Endodermal cell (in vitro differentiated cells): Measurements from ENCODE around the gene EEF1AKMT4. TPM values are rescaled to one million over a fixed set of nuclear protein-coding genes. Genes with fewer than 3 reads are reported as not detected.

ENCODE experiments used
- DNase-seq: peaks from one replicate; pipeline ENCODE4 v3.0.0-alpha.2; 2017
- H3K27ac ChIP-seq: 2 replicates; pipeline ENCODE4 v1.5.1; 2013; ENCODE audit warnings: mild to moderate bottlenecking, low read depth, low read length, moderate library complexity
- H3K27me3 ChIP-seq: 2 replicates; pipeline ENCODE4 v1.6.1; 2013; ENCODE audit warnings: mild to moderate bottlenecking, low read length, moderate library complexity; ENCODE audit not compliant: insufficient read depth, control insufficient read depth, poor library complexity, severe bottlenecking
- H3K36me3 ChIP-seq: 2 replicates; pipeline ENCODE4 v1.7.0; 2013; ENCODE audit warnings: mild to moderate bottlenecking, low read length, moderate library complexity; ENCODE audit not compliant: control insufficient read depth, insufficient read depth
- H3K4me1 ChIP-seq: one replicate; pipeline ENCODE4 v1.7.0; 2013; ENCODE audit warnings: low read length; ENCODE audit not compliant: control insufficient read depth, insufficient read depth
- H3K4me3 ChIP-seq: 2 replicates; pipeline ENCODE4 v1.5.1; 2013; ENCODE audit warnings: mild to moderate bottlenecking, low read length, moderate library complexity
- H3K9ac ChIP-seq: 2 replicates; pipeline ENCODE4 v1.6.1; 2013; ENCODE audit warnings: mild to moderate bottlenecking, low read length, moderate library complexity; ENCODE audit not compliant: poor library complexity, severe bottlenecking; ENCODE audit errors: extremely low read depth
- H3K9me3 ChIP-seq: 2 replicates; pipeline ENCODE4 v1.6.1; 2013; ENCODE audit warnings: mild to moderate bottlenecking, low read length, moderate library complexity; ENCODE audit not compliant: control insufficient read depth
- H3K27ac Mint-ChIP-seq: 2 replicates; pipeline ENCODE4 v1.8.0; 2020; ENCODE audit warnings: mixed read lengths
- H3K27me3 Mint-ChIP-seq: 2 replicates; pipeline ENCODE4 v1.8.0; 2021; ENCODE audit warnings: mild to moderate bottlenecking, mixed read lengths; ENCODE audit not compliant: insufficient read depth
- H3K36me3 Mint-ChIP-seq: 2 replicates; pipeline ENCODE4 v1.8.0; 2020; ENCODE audit warnings: low read depth, mixed read lengths
- H3K4me1 Mint-ChIP-seq: 2 replicates; pipeline ENCODE4 v1.8.0; 2020; ENCODE audit warnings: mixed read lengths
- H3K4me3 Mint-ChIP-seq: 2 replicates; pipeline ENCODE4 v1.8.0; 2020; ENCODE audit warnings: mild to moderate bottlenecking, moderate library complexity, mixed read lengths
- H3K9me3 Mint-ChIP-seq: 2 replicates; pipeline ENCODE4 v1.8.0; 2020; ENCODE audit warnings: mild to moderate bottlenecking, mixed read lengths
- CTCF ChIP-seq: fragments of 200-600 bp; sonication (generic); conservative IDR thresholded peaks from 2 replicates; pipeline ENCODE4 v1.5.0; 2021; ENCODE audit warnings: antibody characterized with exemption, mild to moderate bottlenecking
- WGBS, 2 experiments: methylation state at CpG; one replicate each; pipeline versions ENCODE4 v1.1.5 to v1.1.7; 2013; ENCODE audit warnings: missing lambda C conversion rate in 2 of 2, mixed read lengths in 1 of 2; ENCODE audit not compliant: insufficient coverage in 1 of 2, insufficient read length in 1 of 2; 5-methylcytosine and 5-hydroxymethylcytosine counted together
- total RNA-seq, 2 donors: library from RNA; stranded (reverse); fragmentation: NEBNext Ultra II Directional in 1 of 2; extraction: Animal tissue kit (Norgen Biotek cat#: 25700) in 1 of 2; gene quantifications; 2 replicates in 1 of 2; 3 replicates in 1 of 2; pipeline ENCODE4 v1.2.1, GENCODE V29; 2021

The EEF1AKMT4 gene
- total RNA-seq, 2 donors from 2014 or later: 4.5 to 5.2 TPM

GRCh38 chr3:184296616-184297015, 47.1 kb downstream of the EEF1AKMT4 start:
- no peak for DNase-seq
- peaks cover 16% of the 10 kb centered on the region for H3K36me3 ChIP-seq
- H3K9ac ChIP-seq: no peak overlapping the region
- no peak overlapping the region for H3K27ac ChIP-seq
- WGBS, 2 experiments: 94 to 95% methylated on average over 5 to 6 of the region's 7 CpGs
- Mint-ChIP-seq H3K36me3 (peaks cover 20% of the 10 kb centered on the region), H3K4me3 (no peak overlapping the region), H3K9me3 (no peaks in the 10 kb centered on the region), H3K4me1 (peaks cover 12% of the 10 kb centered on the region), H3K27me3 (peaks cover 7% of the 10 kb centered on the region), H3K27ac (no peak overlapping the region)
- peaks cover 7% of the 10 kb centered on the region for H3K27me3 ChIP-seq
- no peak overlapping the region for H3K4me3 ChIP-seq
- H3K4me1 ChIP-seq: no peaks in the 10 kb centered on the region
- no peak for TF ChIP-seq CTCF
- no peaks in the 10 kb centered on the region for H3K9me3 ChIP-seq

GRCh38 chr3:184298759-184299487, 49.5 kb downstream of the EEF1AKMT4 start, which contains the start of gene PSMD2:
Gene PSMD2, plus strand, starts transcription at chr3:184299241. Its CDS starts 26 bp downstream, at chr3:184299267.
- H3K4me1 ChIP-seq: no peaks in the 10 kb centered on the region
- H3K9me3 ChIP-seq: no peaks in the 10 kb centered on the region
- no peaks in the 10 kb centered on the region for H3K9me3 Mint-ChIP-seq
- peak within 1 kb of the TSS; percentile 96 for H3K4me3 ChIP-seq
- peaks cover 7% of the 10 kb centered on the region for H3K27me3 ChIP-seq
- peak within 1 kb of the TSS; percentile 34 for H3K27ac ChIP-seq
- TF ChIP-seq CTCF: no peak
- H3K36me3 Mint-ChIP-seq: peaks cover 43% of the 10 kb centered on the region
- 1% methylated on average over 31 to 78 of the region's 78 CpGs for WGBS, 2 experiments
- H3K27me3 Mint-ChIP-seq: peaks cover 5% of the 10 kb centered on the region
- peak within 1 kb of the TSS; percentile 85 for H3K9ac ChIP-seq
- H3K4me1 Mint-ChIP-seq: peaks cover 12% of the 10 kb centered on the region
- H3K27ac Mint-ChIP-seq: peak within 1 kb of the TSS; percentile 88
- peak; percentile 99 for DNase-seq
- peak within 1 kb of the TSS; percentile 98 for H3K4me3 Mint-ChIP-seq
- peaks cover 40% of the 10 kb centered on the region for H3K36me3 ChIP-seq

GRCh38 chr3:184299488-184300377, 50.3 kb downstream of the EEF1AKMT4 start:
- peak overlapping the region; percentile 34 for H3K27ac ChIP-seq
- H3K27me3 ChIP-seq: peaks cover 3% of the 10 kb centered on the region
- H3K36me3 ChIP-seq: peaks cover 48% of the 10 kb centered on the region
- Mint-ChIP-seq H3K9me3 (no peaks in the 10 kb centered on the region), H3K36me3 (peaks cover 51% of the 10 kb centered on the region), H3K4me1 (peaks cover 12% of the 10 kb centered on the region), H3K27ac (peak overlapping the region; percentile 88), H3K4me3 (peak overlapping the region; percentile 98), H3K27me3 (peaks cover 2% of the 10 kb centered on the region)
- no peaks in the 10 kb centered on the region for H3K4me1 ChIP-seq
- no peak for TF ChIP-seq CTCF
- no peaks in the 10 kb centered on the region for H3K9me3 ChIP-seq
- H3K9ac ChIP-seq: peak overlapping the region; percentile 80
- 17 to 22% methylated on average over 18 to 29 of the region's 29 CpGs for WGBS, 2 experiments
- H3K4me3 ChIP-seq: peak overlapping the region; percentile 96
- DNase-seq: no peak
